Activated CD8-positive, alpha-beta memory T cell treated with anti-CD3 and anti-CD28 coated beads, Interleukin-2, amount 50 U/mL, for 1 hour (primary cell): ENCODE results near the gene IFNAR1.

Experiments used
- DNase-seq: peaks from one replicate; pipeline ENCODE4 v3.0.0-alpha.2; 2020; ENCODE audit errors: extremely low read depth

IFNAR1 gene

GRCh38 chr21:33401630-33401992, 76.8 kb downstream of the IFNAR1 start:
- no peak for DNase-seq

- DNase-seq, result no peak
These were observed 77.5 kb downstream of the IFNAR1 start for GRCh38 chr21:33402001-33402979.

GRCh38 chr21:33403128-33403785, 78.5 kb downstream of the IFNAR1 start, which contains the start of gene IFNGR2:
Gene IFNGR2, plus strand, starts transcription at chr21:33403413. Its CDS starts 131 bp downstream, at chr21:33403544.
- DNase-seq, result no peak

GRCh38 chr21:33403786-33404585, 79.2 kb downstream of the IFNAR1 start:
- DNase-seq, result no peak

- DNase-seq, result no peak
These were observed 81.7 kb downstream of the IFNAR1 start for GRCh38 chr21:33406493-33406892.
